B cell (primary cell): Measurements from ENCODE around the gene GALNT18.

ENCODE experiments used
- CTCF ChIP-seq: fragments of 200-600 bp; IDR thresholded peaks from one replicate; pipeline ENCODE4 v1.8.0; 2022; ENCODE audit warnings: antibody characterized with exemption, mild to moderate bottlenecking
- EZH2 ChIP-seq: IDR thresholded peaks from 2 replicates; pipeline ENCODE4 v1.6.1; 2012; ENCODE audit warnings: borderline replicate concordance, low read depth, mild to moderate bottlenecking, moderate library complexity, low read length; ENCODE audit not compliant: insufficient read depth, poor library complexity, severe bottlenecking

- TF ChIP-seq CTCF (no peak), EZH2 (no peak)
These were observed 327.8 kb downstream of the GALNT18 start for GRCh38 chr11:11293798-11294550.
